ENCODE results near the gene IRF6. TPM values are rescaled to one million over a fixed set of nuclear protein-coding genes. Genes with fewer than 3 reads are reported as not detected.

Gene IRF6
- total RNA-seq, 1 donor from 2014 or later, result 18.2 TPM

- H3K27ac ChIP-seq, result no peak overlapping the region
- no peaks in the 10 kb centered on the region for H3K36me3 ChIP-seq
- no peak for TF ChIP-seq CTCF (IDR thresholded peaks at IDR 0.05)
- H3K9me3 ChIP-seq, result no peaks in the 10 kb centered on the region
- no peak for DNase-seq
- no peaks in the 10 kb centered on the region for H3K27me3 ChIP-seq (ENCODE audit: low read depth)
- H3K4me1 ChIP-seq, result peaks cover 4% of the 10 kb centered on the region
- intact Hi-C loops (cut with DNase I), result no loop called here
- no peak overlapping the region for H3K4me3 ChIP-seq
- no peak for ATAC-seq
Observed at GRCh38 chr1:209737118-209737505, 68.8 kb downstream of the IRF6 start.

GRCh38 chr1:209736490-209737117, 69.3 kb downstream of the IRF6 start:
- intact Hi-C loops (cut with DNase I), result no loop called here
- Histone ChIP-seq H3K36me3 (no peaks in the 10 kb centered on the region), H3K4me1 (peaks cover 4% of the 10 kb centered on the region), H3K4me3 (no peak overlapping the region), H3K27ac (no peak overlapping the region), H3K27me3 (ENCODE audit: low read depth) (no peaks in the 10 kb centered on the region), H3K9me3 (no peaks in the 10 kb centered on the region)
- DNase-seq (no peak), ATAC-seq (no peak)
- no peak for TF ChIP-seq CTCF (IDR thresholded peaks at IDR 0.05)

Other genes starting within 250 kb of the IRF6 start
- gene CAMK1G, start 222.4 kb downstream of the IRF6 start, total RNA-seq, result 0.56 TPM
- gene LAMB3, start 153.7 kb downstream of the IRF6 start, total RNA-seq, result 47.2 TPM
- 19.9 TPM for gene G0S2, start 130.7 kb downstream of the IRF6 start, total RNA-seq
- gene HSD11B1, start 101.3 kb downstream of the IRF6 start, total RNA-seq, result 11.6 TPM
- 12.4 TPM for gene TRAF3IP3, start 50.1 kb downstream of the IRF6 start, total RNA-seq
- 1.6 TPM for gene C1orf74, start 21.6 kb downstream of the IRF6 start, total RNA-seq
- gene UTP25, start 21.8 kb upstream of the IRF6 start, total RNA-seq, result 6.2 TPM
- not detected for gene SYT14, start 132.1 kb upstream of the IRF6 start, total RNA-seq

Measured in lower lobe of right lung (tissue), 2 donors.